Astrocyte (in vitro differentiated cells and primary cell): ENCODE data around the gene OR6Q1.

Experiments used
- EZH2 ChIP-seq: IDR thresholded peaks from 2 replicates; pipeline ENCODE4 v1.6.1; 2012; ENCODE audit warnings: mild to moderate bottlenecking, low read length, inconsistent platforms; ENCODE audit not compliant: insufficient read depth
- TF ChIP-seq, protein P1 (sequence below): IDR thresholded peaks from 2 replicates; pipeline ENCODE4 v1.5.1; 2011; ENCODE audit warnings: low read depth, mild to moderate bottlenecking, inconsistent platforms, low read length, moderate library complexity; ENCODE audit not compliant: insufficient read depth

DNA sequence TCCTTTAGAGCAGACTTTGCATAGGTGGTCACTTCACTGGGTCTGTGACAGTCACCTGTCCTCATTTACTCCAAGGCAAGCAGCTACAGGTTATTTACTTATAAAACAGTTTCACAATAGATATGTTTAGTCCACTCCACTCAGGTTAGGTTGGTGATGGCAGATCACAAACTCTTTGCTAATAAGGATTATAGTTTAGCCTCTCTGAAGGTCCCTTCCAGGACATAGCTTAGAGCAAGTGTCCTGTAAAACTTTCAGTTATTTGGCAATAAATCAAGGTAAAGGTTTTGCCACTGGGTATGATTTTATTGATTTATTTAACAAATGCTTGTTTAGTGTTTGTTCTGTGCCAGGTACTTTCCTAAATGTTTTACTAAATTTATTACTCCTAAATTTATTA is 8.8 kb downstream of the OR6Q1 start:
- TF ChIP-seq, protein P1, sequence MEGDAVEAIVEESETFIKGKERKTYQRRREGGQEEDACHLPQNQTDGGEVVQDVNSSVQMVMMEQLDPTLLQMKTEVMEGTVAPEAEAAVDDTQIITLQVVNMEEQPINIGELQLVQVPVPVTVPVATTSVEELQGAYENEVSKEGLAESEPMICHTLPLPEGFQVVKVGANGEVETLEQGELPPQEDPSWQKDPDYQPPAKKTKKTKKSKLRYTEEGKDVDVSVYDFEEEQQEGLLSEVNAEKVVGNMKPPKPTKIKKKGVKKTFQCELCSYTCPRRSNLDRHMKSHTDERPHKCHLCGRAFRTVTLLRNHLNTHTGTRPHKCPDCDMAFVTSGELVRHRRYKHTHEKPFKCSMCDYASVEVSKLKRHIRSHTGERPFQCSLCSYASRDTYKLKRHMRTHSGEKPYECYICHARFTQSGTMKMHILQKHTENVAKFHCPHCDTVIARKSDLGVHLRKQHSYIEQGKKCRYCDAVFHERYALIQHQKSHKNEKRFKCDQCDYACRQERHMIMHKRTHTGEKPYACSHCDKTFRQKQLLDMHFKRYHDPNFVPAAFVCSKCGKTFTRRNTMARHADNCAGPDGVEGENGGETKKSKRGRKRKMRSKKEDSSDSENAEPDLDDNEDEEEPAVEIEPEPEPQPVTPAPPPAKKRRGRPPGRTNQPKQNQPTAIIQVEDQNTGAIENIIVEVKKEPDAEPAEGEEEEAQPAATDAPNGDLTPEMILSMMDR = no peak
- TF ChIP-seq EZH2 = no peak
